Measurements from ENCODE around the gene SIDT1. TPM values are rescaled to one million over a fixed set of nuclear protein-coding genes. Genes with fewer than 3 reads are reported as not detected.

The SIDT1 gene
- total RNA-seq, 1 donor from 2014 or later: not detected

- Histone ChIP-seq H3K4me1 (no peaks in the 10 kb centered on the region), H3K27ac (no peak overlapping the region), H3K9me3 (no peaks in the 10 kb centered on the region), H3K4me3 (no peak overlapping the region), H3K36me3 (peaks cover 0 to 12% of the 10 kb centered on the region in 2 donors), H3K27me3 (no peaks in the 10 kb centered on the region)
- TF ChIP-seq, protein P1, sequence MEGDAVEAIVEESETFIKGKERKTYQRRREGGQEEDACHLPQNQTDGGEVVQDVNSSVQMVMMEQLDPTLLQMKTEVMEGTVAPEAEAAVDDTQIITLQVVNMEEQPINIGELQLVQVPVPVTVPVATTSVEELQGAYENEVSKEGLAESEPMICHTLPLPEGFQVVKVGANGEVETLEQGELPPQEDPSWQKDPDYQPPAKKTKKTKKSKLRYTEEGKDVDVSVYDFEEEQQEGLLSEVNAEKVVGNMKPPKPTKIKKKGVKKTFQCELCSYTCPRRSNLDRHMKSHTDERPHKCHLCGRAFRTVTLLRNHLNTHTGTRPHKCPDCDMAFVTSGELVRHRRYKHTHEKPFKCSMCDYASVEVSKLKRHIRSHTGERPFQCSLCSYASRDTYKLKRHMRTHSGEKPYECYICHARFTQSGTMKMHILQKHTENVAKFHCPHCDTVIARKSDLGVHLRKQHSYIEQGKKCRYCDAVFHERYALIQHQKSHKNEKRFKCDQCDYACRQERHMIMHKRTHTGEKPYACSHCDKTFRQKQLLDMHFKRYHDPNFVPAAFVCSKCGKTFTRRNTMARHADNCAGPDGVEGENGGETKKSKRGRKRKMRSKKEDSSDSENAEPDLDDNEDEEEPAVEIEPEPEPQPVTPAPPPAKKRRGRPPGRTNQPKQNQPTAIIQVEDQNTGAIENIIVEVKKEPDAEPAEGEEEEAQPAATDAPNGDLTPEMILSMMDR (IDR thresholded peaks at IDR 0.05): no peak
- DNase-seq (ENCODE audit: low spot score in 2 of 2): no peak
- intact Hi-C loops (cut with DNase I): no loop called here
Observed at GRCh38 chr3:113508966-113509365, 23.4 kb upstream of the SIDT1 start.

DNA sequence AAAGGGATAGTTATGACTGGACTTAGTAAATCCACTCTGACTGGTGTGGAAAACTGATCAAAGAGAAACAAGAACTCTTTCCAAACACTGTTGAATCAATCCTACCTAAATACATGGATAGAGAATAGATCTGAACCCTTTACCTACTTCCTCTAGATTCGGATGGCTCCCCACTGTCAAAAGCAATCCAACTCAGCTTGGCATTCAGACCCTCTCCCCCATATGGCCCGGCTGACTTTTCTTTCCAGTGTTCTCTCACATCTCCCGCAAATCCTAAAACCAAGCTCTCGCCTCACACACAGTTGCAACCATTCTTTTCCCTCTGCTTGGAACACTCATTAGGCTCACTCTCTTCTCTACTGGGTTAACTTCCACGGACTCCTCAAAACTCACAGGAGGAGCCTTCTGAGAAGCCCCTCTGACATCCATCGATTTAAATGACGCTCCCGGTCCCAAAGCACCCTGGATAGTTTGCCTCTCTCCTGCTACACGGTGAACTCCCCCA lies 18.0 kb upstream of the SIDT1 start:
- intact Hi-C loops (cut with DNase I): loop anchor here (2.0 to 10.0 kb wide), 2 partner anchors 496 to 540 kb away; partner anchors contain the start of genes CCDC191 and QTRT2
- no peaks in the 10 kb centered on the region for H3K9me3 ChIP-seq
- peak overlapping the region; percentile 56 to 84 for H3K4me3 ChIP-seq
- peak overlapping the region; percentile 76 to 81 for H3K27ac ChIP-seq
- no peak for DNase-seq (ENCODE audit: low spot score in 2 of 2)
- no peaks in the 10 kb centered on the region for H3K4me1 ChIP-seq
- no peaks in the 10 kb centered on the region for H3K27me3 ChIP-seq
- H3K36me3 ChIP-seq: no peaks in the 10 kb centered on the region
- TF ChIP-seq, protein P1 (IDR thresholded peaks at IDR 0.05): no peak

DNA sequence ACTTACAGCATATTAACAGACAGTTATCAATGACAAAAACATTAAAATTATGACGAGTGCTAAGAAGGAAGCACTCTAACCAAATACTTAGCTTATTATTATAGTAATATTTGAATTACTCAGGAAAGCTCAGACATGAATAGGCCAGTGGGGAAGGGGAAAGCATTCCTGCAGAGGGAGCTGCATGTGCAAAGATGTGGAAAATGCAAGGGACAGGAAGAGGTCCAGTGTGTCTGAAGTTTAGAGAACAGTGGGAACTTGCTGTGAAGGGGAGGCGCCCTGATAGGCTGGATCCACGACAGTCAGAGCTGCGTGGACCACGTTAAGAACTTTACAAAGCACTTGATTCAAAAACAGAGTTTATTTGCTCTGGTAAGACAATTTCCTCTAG lies 16.2 kb upstream of the SIDT1 start:
- no peak for DNase-seq (ENCODE audit: low spot score in 2 of 2)
- intact Hi-C loops (cut with DNase I): loop anchor here (10.0 kb wide), 1 partner anchor 539 kb away; the partner anchor contains the start of genes CCDC191 and QTRT2
- TF ChIP-seq, protein P1 (IDR thresholded peaks at IDR 0.05): no peak

DNA sequence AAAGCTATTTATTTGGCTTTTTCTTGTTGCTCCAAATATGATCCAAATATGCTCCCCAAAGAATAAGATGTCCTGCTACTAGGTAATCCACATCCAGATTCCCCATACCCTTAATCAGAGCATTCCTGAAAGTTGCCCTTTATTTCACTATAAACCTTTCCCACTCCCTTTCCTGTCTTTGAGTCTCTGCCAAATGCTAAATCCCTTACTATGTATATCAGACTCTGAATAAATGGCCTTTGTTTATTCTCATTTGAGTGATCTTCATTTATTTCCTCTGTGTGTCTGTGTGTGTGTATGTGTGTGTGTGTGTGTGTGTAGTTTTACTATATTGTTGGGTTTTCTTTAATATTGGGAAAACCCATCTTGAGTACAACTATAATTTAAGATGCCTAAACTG lies 10.4 kb upstream of the SIDT1 start:
- H3K36me3 ChIP-seq: no peaks in the 10 kb centered on the region
- no peak overlapping the region for H3K4me3 ChIP-seq
- no peaks in the 10 kb centered on the region for H3K4me1 ChIP-seq
- DNase-seq (ENCODE audit: low spot score in 2 of 2): no peak
- H3K27me3 ChIP-seq: no peaks in the 10 kb centered on the region
- no peaks in the 10 kb centered on the region for H3K9me3 ChIP-seq
- no peak overlapping the region for H3K27ac ChIP-seq
- intact Hi-C loops (cut with DNase I): no loop called here
- TF ChIP-seq, protein P1 (IDR thresholded peaks at IDR 0.05): no peak

More for the DNA sequence above, 16.2 kb upstream of the SIDT1 start:
- Histone ChIP-seq H3K4me3 (peak overlapping the region in 1 of 2 donors; percentile 84), H3K27ac (no peak overlapping the region), H3K9me3 (no peaks in the 10 kb centered on the region), H3K4me1 (no peaks in the 10 kb centered on the region), H3K36me3 (no peaks in the 10 kb centered on the region), H3K27me3 (no peaks in the 10 kb centered on the region)

DNA sequence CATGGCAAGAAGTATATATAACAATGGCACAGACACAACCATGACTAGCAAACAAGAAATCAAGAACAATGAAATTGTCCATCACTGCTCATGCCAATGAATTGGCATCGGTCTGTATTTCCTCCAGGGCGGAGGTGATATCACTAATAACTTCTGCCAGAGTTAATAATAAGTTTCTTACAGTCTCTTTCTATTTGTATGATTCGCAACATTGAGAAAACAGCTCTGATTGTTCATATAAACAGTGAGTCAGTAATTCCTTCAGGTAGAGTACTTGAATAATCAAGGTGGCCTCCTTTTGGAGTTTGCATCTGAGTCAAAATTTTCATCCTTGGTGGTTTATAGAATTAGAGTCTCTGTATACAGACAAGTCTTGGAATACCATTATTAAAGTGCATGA lies 9.1 kb upstream of the SIDT1 start:
- Histone ChIP-seq H3K4me1 (no peaks in the 10 kb centered on the region), H3K27ac (no peak overlapping the region), H3K9me3 (no peaks in the 10 kb centered on the region), H3K27me3 (no peaks in the 10 kb centered on the region), H3K36me3 (no peaks in the 10 kb centered on the region), H3K4me3 (no peak overlapping the region)
- DNase-seq (ENCODE audit: low spot score in 2 of 2): no peak
- TF ChIP-seq, protein P1 (IDR thresholded peaks at IDR 0.05): no peak
- intact Hi-C loops (cut with DNase I): no loop called here

All from ascending aorta (tissue), 2 donors.